ENCODE measurements around the gene SMYD3. TPM values are rescaled to one million over a fixed set of nuclear protein-coding genes. Genes with fewer than 3 reads are reported as not detected.

The SMYD3 gene
- total RNA-seq, 1 donor from 2014 or later, result 29.2 TPM

DNA sequence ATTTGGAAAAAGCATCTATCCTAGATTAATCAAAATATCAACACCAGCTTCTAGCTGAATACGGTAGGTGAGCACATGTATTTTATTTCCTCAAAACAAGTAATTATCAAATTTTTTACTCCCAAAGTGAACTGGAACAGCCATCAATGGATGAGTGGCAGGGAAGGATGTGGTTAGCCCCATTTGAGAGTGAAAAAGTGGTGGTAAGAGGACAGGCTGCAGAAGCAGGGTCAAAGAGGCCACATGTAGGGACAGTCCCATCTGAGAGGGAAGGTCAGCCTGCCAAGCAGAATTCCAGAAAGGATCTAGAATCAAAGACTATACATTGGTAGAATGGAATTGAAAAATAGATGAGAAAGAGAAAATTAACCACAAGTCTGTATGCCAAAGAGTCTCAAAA lies 163.8 kb downstream of the SMYD3 start:
- Histone ChIP-seq H3K27me3 (ENCODE audit: control insufficient read depth, insufficient read depth, low read length) (no peaks in the 10 kb centered on the region), H3K4me3 (ENCODE audit: low read depth, low read length) (no peak overlapping the region), H3K36me3 (ENCODE audit: control insufficient read depth, insufficient read depth, low read length) (no peaks in the 10 kb centered on the region)
- no peak for TF ChIP-seq CTCF (IDR thresholded peaks at IDR 0.05; ENCODE audit: insufficient read depth, low read length, poor library complexity, severe bottlenecking)
- DNase-seq (ENCODE audit: low read depth), result no peak

DNA sequence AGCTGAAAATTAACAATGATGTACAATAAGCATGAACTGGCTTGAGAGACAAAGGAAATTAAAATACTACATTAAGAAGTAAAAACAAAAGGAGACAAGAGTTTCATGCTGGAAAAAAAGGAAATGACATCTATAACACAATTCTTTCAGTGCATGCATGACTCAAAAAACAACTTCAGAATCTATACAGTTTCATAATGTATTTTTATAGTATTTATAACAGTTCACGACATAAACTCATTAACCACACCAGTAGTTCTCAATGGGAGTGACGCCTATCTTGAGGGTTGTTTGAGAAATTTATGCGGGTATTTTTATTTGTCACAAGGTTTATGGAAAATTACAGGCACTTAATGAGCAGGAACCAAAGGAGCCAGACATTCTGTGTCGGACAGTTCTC lies 168.5 kb downstream of the SMYD3 start:
- Histone ChIP-seq H3K36me3 (ENCODE audit: control insufficient read depth, insufficient read depth, low read length) (no peaks in the 10 kb centered on the region), H3K4me3 (ENCODE audit: low read depth, low read length) (no peak overlapping the region), H3K27me3 (ENCODE audit: control insufficient read depth, insufficient read depth, low read length) (no peaks in the 10 kb centered on the region)
- no peak for DNase-seq (ENCODE audit: low read depth)
- TF ChIP-seq CTCF (IDR thresholded peaks at IDR 0.05; ENCODE audit: insufficient read depth, low read length, poor library complexity, severe bottlenecking), result no peak

DNA sequence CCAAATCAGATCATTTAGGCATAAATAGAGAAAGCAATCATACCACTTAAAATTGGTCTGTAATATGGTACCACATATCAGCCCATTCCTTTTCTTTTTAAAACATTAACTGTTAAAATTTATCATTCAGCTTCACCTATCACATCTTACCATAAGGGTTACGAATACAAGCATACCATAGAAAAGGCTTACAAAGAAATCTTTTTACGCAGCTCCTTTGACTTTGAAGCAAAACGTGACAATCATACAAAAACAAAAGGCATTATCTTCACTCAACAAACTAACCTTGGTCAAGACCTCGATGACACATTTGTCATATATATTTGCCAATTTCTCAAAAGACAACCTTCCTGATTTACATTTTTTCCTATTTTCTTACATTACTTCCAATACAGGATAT lies 169.0 kb downstream of the SMYD3 start:
- Histone ChIP-seq H3K36me3 (ENCODE audit: control insufficient read depth, insufficient read depth, low read length) (no peaks in the 10 kb centered on the region), H3K4me3 (ENCODE audit: low read depth, low read length) (no peak overlapping the region), H3K27me3 (ENCODE audit: control insufficient read depth, insufficient read depth, low read length) (no peaks in the 10 kb centered on the region)
- no peak for TF ChIP-seq CTCF (IDR thresholded peaks at IDR 0.05; ENCODE audit: insufficient read depth, low read length, poor library complexity, severe bottlenecking)
- DNase-seq (ENCODE audit: low read depth), result no peak

GRCh38 chr1:246335151-246335550 lies 171.9 kb downstream of the SMYD3 start:
- Histone ChIP-seq H3K27me3 (ENCODE audit: control insufficient read depth, insufficient read depth, low read length) (no peaks in the 10 kb centered on the region), H3K36me3 (ENCODE audit: control insufficient read depth, insufficient read depth, low read length) (no peaks in the 10 kb centered on the region), H3K4me3 (ENCODE audit: low read depth, low read length) (no peak overlapping the region)
- DNase-seq (ENCODE audit: low read depth), result no peak
- TF ChIP-seq CTCF (IDR thresholded peaks at IDR 0.05; ENCODE audit: insufficient read depth, low read length, poor library complexity, severe bottlenecking), result no peak

DNA sequence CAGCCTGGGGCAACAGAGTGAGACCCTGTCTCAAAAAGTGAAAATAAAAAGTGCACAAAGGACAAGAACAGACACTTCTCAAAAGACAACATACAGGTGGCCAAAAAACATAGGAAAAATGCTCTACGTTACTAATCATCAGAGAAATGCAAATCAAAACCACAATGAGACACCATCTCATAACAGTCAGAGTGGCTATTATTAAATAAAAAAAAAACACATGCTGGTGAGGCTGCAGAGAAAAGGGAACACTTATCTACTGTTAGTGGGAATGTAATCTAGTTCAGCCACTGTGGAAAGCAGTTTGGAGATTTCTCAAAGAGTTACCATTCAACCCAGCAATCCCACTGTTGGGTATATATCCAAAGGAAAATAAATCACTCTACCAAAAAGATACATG lies 173.2 kb downstream of the SMYD3 start:
- no peak for TF ChIP-seq CTCF (IDR thresholded peaks at IDR 0.05; ENCODE audit: insufficient read depth, low read length, poor library complexity, severe bottlenecking)
- DNase-seq (ENCODE audit: low read depth), result no peak
- Histone ChIP-seq H3K36me3 (ENCODE audit: control insufficient read depth, insufficient read depth, low read length) (no peaks in the 10 kb centered on the region), H3K4me3 (ENCODE audit: low read depth, low read length) (no peak overlapping the region), H3K27me3 (ENCODE audit: control insufficient read depth, insufficient read depth, low read length) (no peaks in the 10 kb centered on the region)

GRCh38 chr1:246332078-246332477 lies 175.0 kb downstream of the SMYD3 start:
- no peak for TF ChIP-seq CTCF (IDR thresholded peaks at IDR 0.05; ENCODE audit: insufficient read depth, low read length, poor library complexity, severe bottlenecking)
- no peaks in the 10 kb centered on the region for H3K27me3 ChIP-seq (ENCODE audit: control insufficient read depth, insufficient read depth, low read length)
- H3K4me3 ChIP-seq (ENCODE audit: low read depth, low read length), result no peak overlapping the region
- DNase-seq (ENCODE audit: low read depth), result no peak
- no peaks in the 10 kb centered on the region for H3K36me3 ChIP-seq (ENCODE audit: control insufficient read depth, insufficient read depth, low read length)

Data from kidney epithelial cell (primary cell).